ENCODE results near the gene PLEKHB2. TPM values are rescaled to one million over a fixed set of nuclear protein-coding genes. Genes with fewer than 3 reads are reported as not detected.

PLEKHB2 gene
- total RNA-seq, 1 experiment from 2014 or later: 140 TPM

Other genes starting within 250 kb of the PLEKHB2 start
- gene FAM168B, start 11.9 kb upstream of the PLEKHB2 start, total RNA-seq (2014; rRNA removed): 108 and 124 TPM in 2 replicates
- gene POTEE, start 104.2 kb downstream of the PLEKHB2 start, total RNA-seq (2014; rRNA removed): not detected in 2 replicates